ENCODE measurements around the gene STAB1. TPM values are rescaled to one million over a fixed set of nuclear protein-coding genes. Genes with fewer than 3 reads are reported as not detected.

Gene STAB1
- total RNA-seq, 1 experiment from 2014 or later: not detected

DNA sequence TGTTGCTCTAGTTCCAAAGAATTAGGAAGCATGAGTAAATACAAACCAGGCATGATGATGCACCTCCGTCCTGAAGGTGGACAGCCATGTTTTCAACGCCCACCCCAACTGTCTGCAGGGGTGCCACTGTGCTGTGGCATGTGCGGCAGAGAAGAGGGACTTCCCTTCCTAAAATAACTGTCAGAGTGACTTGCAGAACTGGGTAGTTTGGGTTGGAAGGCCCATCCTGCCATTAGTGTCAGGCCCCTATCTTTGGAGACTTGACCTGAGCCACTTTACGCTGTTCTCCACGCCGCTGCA is 17.4 kb upstream of the STAB1 start:
- H3K9me3 ChIP-seq: no peaks in the 10 kb centered on the region
- no peak for DNase-seq
- no peak overlapping the region for H3K4me3 ChIP-seq
- H3K36me3 ChIP-seq: no peaks in the 10 kb centered on the region; the same call in 1 of the 2 replicates
- no peaks in the 10 kb centered on the region for H3K27me3 ChIP-seq

DNA sequence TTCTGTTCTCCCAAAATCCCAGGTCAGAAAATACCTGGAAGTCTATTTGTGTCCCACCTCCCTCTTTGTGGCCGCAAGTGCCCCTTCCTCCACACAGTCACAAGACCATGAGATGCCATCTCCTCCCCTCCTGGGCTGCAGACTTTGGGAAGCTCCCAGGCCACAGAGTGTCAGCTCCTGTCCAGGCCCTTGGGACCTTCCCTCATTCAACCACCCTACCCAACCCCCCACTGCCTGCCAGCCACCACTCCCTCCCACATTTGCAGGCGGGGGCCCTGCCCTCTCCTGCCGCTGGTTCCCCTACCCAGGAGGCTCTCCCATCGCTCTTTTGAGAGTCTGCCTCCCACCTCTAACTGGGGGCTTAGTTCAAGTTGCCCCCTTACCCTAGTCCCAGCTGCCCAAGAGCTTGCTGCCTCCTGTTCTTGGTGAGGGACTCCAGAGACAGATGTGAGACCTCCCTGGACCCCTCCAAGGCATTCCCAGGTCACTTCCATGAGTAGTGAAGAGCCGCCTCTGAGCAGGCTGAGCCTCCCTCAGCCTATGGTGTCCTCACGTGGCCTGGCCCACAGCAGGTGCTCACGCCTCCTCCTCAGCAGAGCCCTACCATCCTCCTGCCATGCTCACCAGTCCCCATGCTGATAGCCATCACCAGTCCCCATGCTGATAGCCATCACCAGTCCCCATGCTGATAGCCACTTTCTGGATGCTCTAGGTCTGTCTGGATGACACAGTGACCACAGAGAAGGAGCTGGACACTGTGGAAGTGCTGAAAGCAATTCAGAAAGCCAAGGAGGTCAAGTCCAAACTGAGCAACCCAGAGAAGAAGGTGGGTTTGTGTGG is 15.9 kb upstream of the STAB1 start:
- H3K36me3 ChIP-seq: no peaks in the 10 kb centered on the region; the same call in 1 of the 2 replicates
- H3K4me3 ChIP-seq: no peak overlapping the region
- H3K27me3 ChIP-seq: no peaks in the 10 kb centered on the region
- DNase-seq: no peak
- H3K9me3 ChIP-seq: no peaks in the 10 kb centered on the region

DNA sequence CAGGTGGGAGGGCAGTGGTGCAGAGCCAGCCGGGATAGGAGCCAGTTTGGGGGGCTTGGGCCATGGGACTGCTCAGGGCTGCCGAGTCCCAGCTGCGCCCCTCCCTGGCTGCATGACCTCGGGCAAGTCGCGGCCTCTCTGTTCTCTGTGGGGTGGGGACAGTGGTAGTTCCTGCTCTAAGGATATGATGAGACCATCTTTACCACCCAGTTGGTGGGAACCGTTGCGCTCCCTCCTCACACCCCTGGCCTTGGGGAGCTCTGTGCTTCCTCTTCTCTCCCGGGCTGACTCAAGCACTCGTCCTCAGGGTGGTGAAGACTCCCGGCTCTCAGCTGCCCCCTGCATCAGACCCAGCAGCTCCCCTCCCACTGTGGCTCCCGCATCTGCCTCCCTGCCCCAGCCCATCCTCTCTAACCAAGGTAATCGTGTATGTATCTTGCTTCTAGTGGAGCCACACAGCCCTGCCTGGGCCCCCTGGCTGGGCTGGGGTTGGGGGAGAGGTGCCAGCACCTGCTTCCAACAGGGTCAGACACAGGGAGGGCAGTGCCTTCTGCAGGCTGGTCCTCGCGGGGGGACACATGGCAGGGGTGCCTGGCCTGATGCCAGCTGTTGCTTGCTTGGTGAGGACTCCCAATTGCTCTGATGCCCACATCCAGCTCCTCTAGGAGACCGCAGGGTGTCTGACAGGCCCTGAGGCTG is 15.1 kb upstream of the STAB1 start:
- H3K4me3 ChIP-seq: no peak overlapping the region
- H3K27me3 ChIP-seq: no peaks in the 10 kb centered on the region
- no peak for DNase-seq
- no peaks in the 10 kb centered on the region for H3K9me3 ChIP-seq
- H3K36me3 ChIP-seq: no peaks in the 10 kb centered on the region; the same call in 1 of the 2 replicates

DNA sequence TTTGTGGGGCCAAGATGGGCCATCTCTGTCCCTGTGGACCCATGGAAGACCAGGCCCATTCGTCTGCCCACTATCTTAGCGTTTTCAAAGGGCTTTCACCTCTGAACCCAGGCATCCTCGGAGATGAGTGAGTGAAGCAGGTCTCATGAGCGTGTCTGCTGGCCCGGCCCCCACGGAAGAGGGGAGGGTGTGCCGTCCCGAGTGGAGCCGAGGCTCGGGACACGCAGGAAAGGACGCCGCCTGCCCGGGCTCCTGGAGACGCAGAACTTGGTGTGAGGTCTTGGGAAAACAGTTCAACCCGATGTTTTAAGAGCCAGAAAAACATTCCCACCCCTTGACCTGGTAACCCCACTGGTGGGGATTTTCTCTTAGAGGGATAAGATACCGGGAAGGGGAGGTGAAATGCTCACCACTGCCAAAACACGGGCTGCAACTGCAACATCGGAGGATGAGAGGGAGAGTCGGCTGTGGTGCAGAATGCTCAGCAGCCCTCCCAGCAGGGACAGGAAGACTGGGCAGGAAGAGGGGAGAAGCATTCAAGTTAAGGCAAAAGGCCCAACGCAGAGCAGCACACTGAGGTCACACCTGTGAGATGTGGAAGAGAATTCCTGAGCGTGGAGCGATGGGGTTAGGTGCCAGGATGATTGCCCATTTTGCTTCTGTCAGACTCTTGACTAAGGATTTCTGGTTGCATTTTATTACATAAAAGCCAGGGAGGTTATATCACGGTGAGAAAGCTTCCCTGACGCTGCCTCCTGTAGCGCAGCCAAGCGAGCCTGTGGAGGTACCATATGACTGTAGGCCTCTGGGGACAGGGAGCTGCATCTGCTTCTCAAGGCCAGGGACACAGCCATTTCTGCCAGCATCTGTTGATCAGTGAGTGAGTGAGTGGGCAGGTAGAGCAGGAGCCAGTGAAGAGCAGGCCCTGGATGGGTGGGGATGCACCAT is 14.1 kb upstream of the STAB1 start:
- no peak overlapping the region for H3K4me3 ChIP-seq
- no peaks in the 10 kb centered on the region for H3K9me3 ChIP-seq
- H3K36me3 ChIP-seq: no peaks in the 10 kb centered on the region; the same call in 1 of the 2 replicates
- no peak for DNase-seq
- H3K27me3 ChIP-seq: no peaks in the 10 kb centered on the region

DNA sequence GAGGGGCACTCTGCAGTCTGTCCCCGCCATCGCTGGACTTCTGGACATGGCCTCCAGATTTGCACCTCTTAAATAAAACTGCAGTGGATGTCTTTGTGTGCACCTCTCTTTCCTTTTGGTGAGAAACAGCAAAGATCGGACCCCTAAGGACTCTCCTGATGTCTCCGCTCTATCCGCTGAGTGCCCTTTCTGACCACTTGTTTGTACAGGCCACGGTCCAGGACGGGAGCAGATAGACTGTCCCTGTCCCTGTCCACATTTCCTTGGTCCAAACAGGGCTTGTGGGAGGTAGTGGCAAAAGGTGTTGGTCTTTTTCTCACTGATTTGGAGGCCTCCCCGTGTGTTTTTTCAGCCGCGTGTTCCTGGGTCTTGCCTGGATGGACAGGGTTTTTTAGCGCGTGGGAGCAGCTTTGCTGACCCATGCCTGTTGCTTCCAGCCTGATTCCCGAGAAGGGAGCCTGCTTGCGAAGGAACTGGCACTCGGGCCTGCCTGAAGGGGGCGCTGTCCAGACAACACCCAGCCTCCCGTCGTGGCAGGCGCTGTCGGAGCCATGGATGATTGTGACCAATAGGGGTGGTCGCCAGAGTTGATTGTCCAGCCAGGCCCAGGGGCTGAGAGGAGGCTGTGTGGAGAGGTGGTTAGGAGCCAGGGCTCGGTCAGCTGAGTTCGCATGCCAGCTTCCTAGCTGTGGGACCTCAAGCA is 13.2 kb upstream of the STAB1 start:
- Histone ChIP-seq H3K27me3 (no peaks in the 10 kb centered on the region), H3K9me3 (no peaks in the 10 kb centered on the region), H3K36me3 (no peaks in the 10 kb centered on the region; the same call in 1 of the 2 replicates), H3K4me3 (no peak overlapping the region)
- peak; percentile 16 for DNase-seq

DNA sequence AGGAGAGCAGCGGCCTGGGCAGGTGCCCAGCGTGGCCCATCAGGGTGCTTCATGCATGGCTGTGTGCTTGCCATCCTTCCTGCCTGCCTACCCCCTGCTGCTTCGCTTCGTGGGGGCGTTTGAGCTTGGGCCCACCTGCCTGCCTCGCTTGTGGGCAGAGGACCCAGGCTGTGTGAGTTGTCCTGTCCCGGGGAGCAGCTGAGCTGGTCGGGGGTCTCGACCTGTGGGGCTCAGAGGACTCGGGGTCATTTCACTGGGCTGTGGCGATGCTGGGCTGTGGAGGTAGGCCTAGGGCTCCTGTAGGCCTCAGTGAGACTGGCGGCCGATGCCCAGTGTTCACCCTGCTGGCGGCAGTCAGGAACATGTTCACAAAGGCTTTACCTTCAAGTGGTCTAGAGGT is 12.1 kb upstream of the STAB1 start:
- no peaks in the 10 kb centered on the region for H3K27me3 ChIP-seq
- H3K36me3 ChIP-seq: no peaks in the 10 kb centered on the region; the same call in none of the 2 replicates
- H3K4me3 ChIP-seq: no peak overlapping the region
- no peak for DNase-seq
- H3K9me3 ChIP-seq: no peaks in the 10 kb centered on the region

DNA sequence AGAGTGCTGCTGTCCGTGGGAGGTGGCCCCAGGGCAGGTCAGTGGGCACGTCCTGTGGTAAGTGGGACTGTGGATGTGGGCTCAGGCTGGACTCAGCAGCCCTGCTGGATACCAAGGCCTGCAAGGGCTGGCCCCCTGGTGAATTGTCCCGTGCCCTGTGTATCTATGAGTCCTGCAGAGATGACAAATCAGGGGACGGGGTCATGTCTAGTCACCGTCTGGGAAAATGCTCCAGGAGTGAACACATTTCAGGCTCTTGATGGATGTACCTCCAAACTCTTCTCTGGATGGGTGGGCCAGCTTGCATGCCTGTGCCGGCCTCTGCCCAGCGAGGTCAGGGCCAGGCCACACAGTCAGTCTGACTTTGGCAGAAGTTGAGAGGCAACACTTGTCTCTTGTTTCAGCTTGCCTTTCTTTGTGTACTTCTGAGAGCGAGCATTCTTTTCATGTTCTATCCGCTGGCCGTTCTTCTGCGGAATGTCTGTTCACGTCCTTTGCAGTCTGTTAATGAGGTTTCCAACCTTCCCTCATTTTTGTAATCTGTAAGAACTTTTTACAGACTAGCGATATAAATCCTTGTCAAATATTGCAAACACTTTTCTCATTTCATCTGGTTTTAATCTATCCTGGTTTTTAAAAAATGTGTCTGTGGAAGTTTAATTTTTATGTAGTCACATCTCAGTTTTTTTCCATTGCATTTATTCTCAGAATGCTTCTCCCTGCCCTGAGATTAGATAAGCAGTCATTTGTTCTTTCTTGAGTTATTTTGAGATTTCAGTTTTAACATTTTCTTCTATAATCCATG is 11.4 kb upstream of the STAB1 start:
- H3K4me3 ChIP-seq: no peak overlapping the region
- no peak for DNase-seq
- no peaks in the 10 kb centered on the region for H3K27me3 ChIP-seq
- H3K36me3 ChIP-seq: no peaks in the 10 kb centered on the region; the same call in 1 of the 2 replicates
- no peaks in the 10 kb centered on the region for H3K9me3 ChIP-seq

DNA sequence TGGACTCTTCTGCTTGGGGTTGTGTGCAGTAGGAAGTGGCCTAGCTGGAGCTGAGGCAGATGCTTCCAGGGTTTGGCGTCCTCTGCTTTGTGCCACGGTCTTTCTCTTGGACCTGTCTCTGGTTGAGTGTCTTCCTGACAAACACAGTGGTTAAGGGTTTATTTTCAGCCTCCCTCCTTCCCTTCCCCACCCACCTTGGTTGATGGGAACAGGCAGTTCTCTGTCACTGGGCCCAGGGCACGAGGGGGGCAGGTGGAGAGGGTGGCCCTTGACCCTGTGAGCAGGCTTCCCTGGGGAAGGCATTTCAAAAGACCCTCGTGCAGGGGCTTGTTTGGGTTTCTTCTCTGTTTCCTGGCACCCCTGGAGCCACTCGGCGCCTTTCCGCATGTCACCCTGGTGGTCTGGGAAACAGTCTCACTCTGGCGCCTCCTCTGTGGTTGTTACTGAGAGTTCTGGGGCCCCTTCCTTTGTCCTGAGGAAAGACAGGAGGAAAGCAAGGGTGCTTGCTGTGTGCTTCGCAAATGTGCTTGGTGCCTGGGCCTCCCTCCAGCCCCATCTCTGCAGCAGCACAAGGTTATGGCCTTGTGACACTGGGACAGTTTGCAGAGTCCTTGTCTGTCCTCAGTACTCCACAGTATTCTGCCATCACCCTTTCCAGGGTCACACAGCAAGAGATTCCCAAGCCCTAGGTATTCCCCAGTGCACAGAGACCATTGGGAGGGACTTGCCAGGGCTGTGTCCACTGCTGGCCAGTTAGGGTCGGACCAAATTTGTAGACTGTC is 10.3 kb upstream of the STAB1 start:
- no peaks in the 10 kb centered on the region for H3K9me3 ChIP-seq
- no peak for DNase-seq
- no peak overlapping the region for H3K4me3 ChIP-seq
- no peaks in the 10 kb centered on the region; the same call in 1 of the 2 replicates for H3K36me3 ChIP-seq
- H3K27me3 ChIP-seq: no peaks in the 10 kb centered on the region

DNA sequence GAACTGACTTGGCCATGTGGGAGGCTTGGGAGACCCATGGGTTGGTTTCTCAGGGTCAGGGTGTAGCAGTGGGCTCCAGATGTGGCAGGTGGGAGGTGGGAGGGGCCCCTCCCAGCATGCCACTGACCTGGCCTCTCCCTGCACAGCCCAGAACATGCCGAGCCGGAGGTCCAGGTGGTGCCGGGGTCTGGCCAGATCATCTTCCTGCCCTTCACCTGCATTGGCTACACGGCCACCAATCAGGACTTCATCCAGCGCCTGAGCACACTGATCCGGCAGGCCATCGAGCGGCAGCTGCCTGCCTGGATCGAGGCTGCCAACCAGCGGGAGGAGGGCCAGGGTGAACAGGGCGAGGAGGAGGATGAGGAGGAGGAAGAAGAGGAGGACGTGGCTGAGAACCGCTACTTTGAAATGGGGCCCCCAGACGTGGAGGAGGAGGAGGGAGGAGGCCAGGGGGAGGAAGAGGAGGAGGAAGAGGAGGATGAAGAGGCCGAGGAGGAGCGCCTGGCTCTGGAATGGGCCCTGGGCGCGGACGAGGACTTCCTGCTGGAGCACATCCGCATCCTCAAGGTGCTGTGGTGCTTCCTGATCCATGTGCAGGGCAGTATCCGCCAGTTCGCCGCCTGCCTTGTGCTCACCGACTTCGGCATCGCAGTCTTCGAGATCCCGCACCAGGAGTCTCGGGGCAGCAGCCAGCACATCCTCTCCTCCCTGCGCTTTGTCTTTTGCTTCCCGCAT is 7.9 kb upstream of the STAB1 start:
- no peak overlapping the region for H3K4me3 ChIP-seq
- DNase-seq: no peak
- H3K27me3 ChIP-seq: no peaks in the 10 kb centered on the region
- H3K36me3 ChIP-seq: no peaks in the 10 kb centered on the region; the same call in none of the 2 replicates
- no peaks in the 10 kb centered on the region for H3K9me3 ChIP-seq

DNA sequence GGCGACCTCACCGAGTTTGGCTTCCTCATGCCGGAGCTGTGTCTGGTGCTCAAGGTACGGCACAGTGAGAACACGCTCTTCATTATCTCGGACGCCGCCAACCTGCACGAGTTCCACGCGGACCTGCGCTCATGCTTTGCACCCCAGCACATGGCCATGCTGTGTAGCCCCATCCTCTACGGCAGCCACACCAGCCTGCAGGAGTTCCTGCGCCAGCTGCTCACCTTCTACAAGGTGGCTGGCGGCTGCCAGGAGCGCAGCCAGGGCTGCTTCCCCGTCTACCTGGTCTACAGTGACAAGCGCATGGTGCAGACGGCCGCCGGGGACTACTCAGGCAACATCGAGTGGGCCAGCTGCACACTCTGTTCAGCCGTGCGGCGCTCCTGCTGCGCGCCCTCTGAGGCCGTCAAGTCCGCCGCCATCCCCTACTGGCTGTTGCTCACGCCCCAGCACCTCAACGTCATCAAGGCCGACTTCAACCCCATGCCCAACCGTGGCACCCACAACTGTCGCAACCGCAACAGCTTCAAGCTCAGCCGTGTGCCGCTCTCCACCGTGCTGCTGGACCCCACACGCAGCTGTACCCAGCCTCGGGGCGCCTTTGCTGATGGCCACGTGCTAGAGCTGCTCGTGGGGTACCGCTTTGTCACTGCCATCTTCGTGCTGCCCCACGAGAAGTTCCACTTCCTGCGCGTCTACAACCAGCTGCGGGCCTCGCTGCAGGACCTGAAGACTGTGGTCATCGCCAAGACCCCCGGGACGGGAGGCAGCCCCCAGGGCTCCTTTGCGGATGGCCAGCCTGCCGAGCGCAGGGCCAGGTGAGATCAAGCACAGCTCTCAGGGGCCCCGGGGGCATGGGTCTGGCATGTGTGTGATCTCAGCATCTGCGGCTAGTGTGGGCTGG is 7.1 kb upstream of the STAB1 start:
- no peak for DNase-seq
- Histone ChIP-seq H3K36me3 (no peaks in the 10 kb centered on the region; the same call in none of the 2 replicates), H3K4me3 (no peak overlapping the region), H3K9me3 (no peaks in the 10 kb centered on the region), H3K27me3 (no peaks in the 10 kb centered on the region)

DNA sequence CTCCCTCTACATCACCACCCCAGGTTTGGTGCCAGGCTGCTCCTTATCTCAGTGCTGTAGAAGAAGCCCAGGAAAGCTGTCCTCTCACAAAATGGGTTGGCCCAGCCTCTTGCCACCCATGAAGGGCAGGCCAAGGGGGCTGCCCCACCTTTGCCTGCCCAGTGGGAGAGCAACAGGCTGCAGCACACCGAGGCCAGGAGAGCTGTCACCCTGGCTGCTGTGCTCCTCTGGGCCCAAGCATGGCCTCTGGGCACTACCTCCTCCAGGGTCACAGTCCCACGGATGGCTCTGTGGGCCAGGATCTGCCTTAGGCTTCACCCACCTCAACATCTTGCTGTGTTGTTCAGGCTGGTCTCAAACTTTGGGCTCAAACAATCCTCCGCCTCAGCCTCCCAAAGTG is 6.4 kb upstream of the STAB1 start:
- Histone ChIP-seq H3K4me3 (no peak overlapping the region), H3K36me3 (no peaks in the 10 kb centered on the region; the same call in none of the 2 replicates), H3K27me3 (no peaks in the 10 kb centered on the region), H3K9me3 (no peaks in the 10 kb centered on the region)
- no peak for DNase-seq

DNA sequence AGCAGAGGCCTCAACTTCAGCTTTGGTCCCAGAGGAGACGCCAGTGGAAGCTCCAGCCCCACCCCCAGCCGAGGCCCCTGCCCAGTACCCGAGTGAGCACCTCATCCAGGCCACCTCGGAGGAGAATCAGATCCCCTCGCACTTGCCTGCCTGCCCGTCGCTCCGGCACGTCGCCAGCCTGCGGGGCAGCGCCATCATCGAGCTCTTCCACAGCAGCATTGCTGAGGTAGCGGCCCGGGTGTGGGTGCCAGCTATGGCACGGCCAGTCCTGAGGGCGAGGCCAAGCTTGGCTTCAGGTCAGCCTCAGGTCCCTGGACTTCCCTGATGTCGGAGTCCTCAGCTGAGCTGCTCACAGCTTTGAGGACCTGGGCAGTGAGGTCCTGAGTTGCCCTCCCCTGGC is 5.7 kb upstream of the STAB1 start:
- no peaks in the 10 kb centered on the region; the same call in none of the 2 replicates for H3K36me3 ChIP-seq
- H3K9me3 ChIP-seq: no peaks in the 10 kb centered on the region
- H3K4me3 ChIP-seq: no peak overlapping the region
- DNase-seq: no peak
- no peaks in the 10 kb centered on the region for H3K27me3 ChIP-seq

DNA sequence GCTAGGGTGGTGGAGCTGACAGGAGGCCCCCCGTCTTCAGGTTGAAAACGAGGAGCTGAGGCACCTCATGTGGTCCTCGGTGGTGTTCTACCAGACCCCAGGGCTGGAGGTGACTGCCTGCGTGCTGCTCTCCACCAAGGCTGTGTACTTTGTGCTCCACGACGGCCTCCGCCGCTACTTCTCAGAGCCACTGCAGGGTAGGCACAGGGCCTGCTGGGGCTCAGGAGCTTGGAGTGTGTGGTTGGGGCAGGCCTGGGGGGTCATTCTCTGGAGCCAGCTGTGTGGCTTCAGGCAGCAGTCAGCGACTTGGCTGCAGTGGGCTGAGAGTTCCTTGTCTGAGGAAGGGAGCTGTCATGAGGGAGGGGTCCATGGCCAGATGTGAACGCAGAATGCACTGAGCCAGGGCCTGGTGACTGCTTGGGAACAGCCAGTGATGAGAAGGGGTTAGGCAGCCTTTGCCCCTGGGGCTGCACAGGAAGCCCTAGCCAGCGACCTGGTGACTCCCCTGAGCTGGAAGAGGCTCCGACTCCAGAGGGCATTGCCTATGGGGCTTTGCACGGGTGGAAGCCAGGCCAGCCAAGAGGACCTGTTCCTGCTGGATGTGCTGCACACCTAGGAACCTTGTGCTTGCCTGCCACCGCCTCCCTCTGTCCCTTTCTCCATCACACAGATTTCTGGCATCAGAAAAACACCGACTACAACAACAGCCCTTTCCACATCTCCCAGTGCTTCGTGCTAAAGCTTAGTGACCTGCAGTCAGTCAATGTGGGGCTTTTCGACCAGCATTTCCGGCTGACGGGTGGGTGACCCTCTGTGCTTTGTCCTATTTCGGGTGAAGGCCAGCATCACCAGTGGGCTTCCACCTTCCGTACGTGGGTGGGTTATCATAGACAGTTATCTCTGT is 4.9 kb upstream of the STAB1 start:
- H3K9me3 ChIP-seq: no peaks in the 10 kb centered on the region

More for the DNA sequence above, 4.9 kb upstream of the STAB1 start:
- Histone ChIP-seq H3K36me3 (no peaks in the 10 kb centered on the region; the same call in none of the 2 replicates), H3K27me3 (no peaks in the 10 kb centered on the region), H3K4me3 (no peak overlapping the region)
- DNase-seq: no peak
